H9 (cell line): ENCODE measurements around the gene GRID1. TPM values are rescaled to one million over a fixed set of nuclear protein-coding genes. Genes with fewer than 3 reads are reported as not detected.

Experiments used
- DNase-seq: peaks from one replicate; pipeline ENCODE4 v3.0.0-alpha.2; 2017
- H2AFZ ChIP-seq: one replicate; pipeline ENCODE4 v1.6.1; 2013; ENCODE audit warnings: mild to moderate bottlenecking, low read length, control low read depth, moderate library complexity
- H2AK5ac ChIP-seq: 2 replicates; pipeline ENCODE4 v1.6.1; 2013; ENCODE audit warnings: low read length, control low read depth, mixed read lengths; ENCODE audit not compliant: insufficient read length
- H2BK120ac ChIP-seq: one replicate; pipeline ENCODE4 v1.6.1; 2013; ENCODE audit warnings: low read depth, mild to moderate bottlenecking, low read length, control low read depth, inconsistent platforms; ENCODE audit not compliant: poor library complexity, severe bottlenecking
- H2BK12ac ChIP-seq: 2 replicates; pipeline ENCODE4 v1.6.1; 2013; ENCODE audit warnings: low read length, control low read depth, mixed read lengths, low read depth; ENCODE audit not compliant: insufficient read length
- H2BK15ac ChIP-seq: 2 replicates; pipeline ENCODE4 v1.6.1; 2013; ENCODE audit warnings: low read depth, low read length, control low read depth
- H2BK20ac ChIP-seq: one replicate; pipeline ENCODE4 v1.6.1; 2013; ENCODE audit warnings: low read depth, mild to moderate bottlenecking, low read length, control low read depth, inconsistent platforms; ENCODE audit not compliant: poor library complexity, severe bottlenecking
- H2BK5ac ChIP-seq: 2 replicates; pipeline ENCODE4 v1.6.1; 2013; ENCODE audit warnings: low read length, control low read depth, mixed read lengths; ENCODE audit not compliant: insufficient read length
- H3K14ac ChIP-seq: 2 replicates; pipeline ENCODE4 v1.6.1; 2013; ENCODE audit warnings: low read length, control low read depth; ENCODE audit not compliant: insufficient read depth
- H3K18ac ChIP-seq: 2 replicates; pipeline ENCODE4 v1.6.1; 2013; ENCODE audit warnings: low read depth, mild to moderate bottlenecking, mixed read lengths, low read length, control low read depth; ENCODE audit not compliant: insufficient read length
- H3K23ac ChIP-seq: 2 replicates; pipeline ENCODE4 v1.6.1; 2013; ENCODE audit warnings: low read length, control low read depth, mixed read lengths, low read depth; ENCODE audit not compliant: insufficient read length
- H3K23me2 ChIP-seq: 2 replicates; pipeline ENCODE4 v1.6.1; 2013; ENCODE audit warnings: low read depth, mild to moderate bottlenecking, mixed read lengths, low read length, control low read depth; ENCODE audit not compliant: insufficient read length, poor library complexity, severe bottlenecking
- H3K27ac ChIP-seq: 2 replicates; pipeline ENCODE4 v1.5.1; 2013; ENCODE audit warnings: low read length, control low read depth, mixed read lengths, low read depth; ENCODE audit not compliant: insufficient read length
- H3K27me3 ChIP-seq: 2 replicates; pipeline ENCODE4 v1.6.1; 2013; ENCODE audit warnings: low read length, control low read depth, inconsistent platforms; ENCODE audit not compliant: insufficient read depth
- H3K4ac ChIP-seq: 2 replicates; pipeline ENCODE4 v1.6.1; 2013; ENCODE audit warnings: low read depth, mild to moderate bottlenecking, control low read depth, inconsistent platforms, low read length, moderate library complexity
- H3K4me1 ChIP-seq: 2 replicates; pipeline ENCODE4 v1.6.1; 2013; ENCODE audit warnings: low read length, control low read depth, inconsistent platforms; ENCODE audit not compliant: insufficient read depth
- H3K4me2 ChIP-seq: 2 replicates; pipeline ENCODE4 v1.6.1; 2013; ENCODE audit warnings: low read length, control low read depth, mixed read lengths; ENCODE audit not compliant: insufficient read length, insufficient read depth
- H3K56ac ChIP-seq: 2 replicates; pipeline ENCODE4 v1.6.1; 2013; ENCODE audit warnings: low read depth, mild to moderate bottlenecking, mixed read lengths, low read length, control low read depth; ENCODE audit not compliant: insufficient read length
- H3K79me1 ChIP-seq: 2 replicates; pipeline ENCODE4 v1.6.1; 2013; ENCODE audit warnings: low read depth, mild to moderate bottlenecking, moderate library complexity, low read length, control low read depth, inconsistent platforms; ENCODE audit not compliant: insufficient read depth, poor library complexity, severe bottlenecking
- H3K79me2 ChIP-seq: 2 replicates; pipeline ENCODE4 v1.6.1; 2013; ENCODE audit warnings: low read length, control low read depth, inconsistent platforms; ENCODE audit not compliant: insufficient read depth
- H3K9ac ChIP-seq: 2 replicates; pipeline ENCODE4 v1.6.1; 2013; ENCODE audit warnings: low read length, control low read depth, mixed read lengths; ENCODE audit not compliant: insufficient read length; ENCODE audit errors: extremely low read depth
- H3K9me3 ChIP-seq: one replicate; pipeline ENCODE4 v1.6.1; 2013; ENCODE audit warnings: low read depth, low read length, inconsistent platforms; ENCODE audit not compliant: control insufficient read depth
- H3T11ph ChIP-seq: one replicate; pipeline ENCODE4 v1.6.1; 2013; ENCODE audit warnings: mild to moderate bottlenecking, low read length, control low read depth, inconsistent platforms
- H4K20me1 ChIP-seq: one replicate; pipeline ENCODE4 v1.6.1; 2013; ENCODE audit not compliant: control insufficient read depth, insufficient read length, insufficient read depth
- H4K5ac ChIP-seq: 2 replicates; pipeline ENCODE4 v1.6.1; 2013; ENCODE audit warnings: low read depth, mild to moderate bottlenecking, mixed read lengths, low read length, control low read depth; ENCODE audit not compliant: insufficient read length
- H4K8ac ChIP-seq: replicated peaks from 2 replicates; pipeline ENCODE4 v1.6.1; 2013; ENCODE audit warnings: low read length, control low read depth, mixed read lengths, low read depth; ENCODE audit not compliant: insufficient read length
- H4K91ac ChIP-seq: 2 replicates; pipeline ENCODE4 v1.6.1; 2013; ENCODE audit warnings: low read depth, mild to moderate bottlenecking, moderate library complexity, mixed read lengths, low read length, control low read depth; ENCODE audit not compliant: insufficient read length
- H3K27ac Mint-ChIP-seq, 3 experiments: 2 replicates in 2 of 3; 3 replicates in 1 of 3; pipeline ENCODE4 v1.8.0; 2020 to 2021; ENCODE audit warnings: mixed read lengths in 3 of 3, mild to moderate bottlenecking in 1 of 3, moderate library complexity in 1 of 3
- H3K27me3 Mint-ChIP-seq: 2 replicates; pipeline ENCODE4 v1.8.0; 2021; ENCODE audit warnings: low read depth, mild to moderate bottlenecking, moderate library complexity, mixed read lengths
- H3K36me3 Mint-ChIP-seq, 3 experiments: 2 replicates in 2 of 3; 3 replicates in 1 of 3; pipeline ENCODE4 v1.8.0; 2020 to 2021; ENCODE audit warnings: low read depth in 3 of 3, mixed read lengths in 3 of 3; ENCODE audit not compliant: insufficient read depth in 1 of 3
- H3K4me1 Mint-ChIP-seq, 2 experiments: 2 replicates each; pipeline ENCODE4 v1.8.0; 2020; ENCODE audit warnings: mixed read lengths in 2 of 2
- H3K4me3 Mint-ChIP-seq, 2 experiments: 2 replicates in 1 of 2; 3 replicates in 1 of 2; pipeline ENCODE4 v1.8.0; 2020 to 2021; ENCODE audit warnings: mild to moderate bottlenecking in 2 of 2, mixed read lengths in 2 of 2, moderate library complexity in 1 of 2
- H3K9me3 Mint-ChIP-seq, 2 experiments: 2 replicates in 1 of 2; 3 replicates in 1 of 2; pipeline ENCODE4 v1.8.0; 2020; ENCODE audit warnings: mild to moderate bottlenecking in 2 of 2, mixed read lengths in 2 of 2, moderate library complexity in 1 of 2
- WGBS: extraction: QIAGEN DNeasy Blood & Tissue Kit; methylation state at CpG from one replicate; pipeline ENCODE4 v1.1.7; 2013; ENCODE audit warnings: missing lambda C conversion rate, low lambda C conversion rate, mixed read lengths; ENCODE audit not compliant: insufficient read length; ENCODE audit errors: extremely low coverage; 5-methylcytosine and 5-hydroxymethylcytosine counted together
- total RNA-seq: library from RNA; stranded (reverse); gene quantifications from 2 replicates; pipeline ENCODE4 v1.2.1, GENCODE V29; 2021
- TF ChIP-seq, protein P1 (sequence below): fragments of 200-600 bp; sonication (generic); conservative IDR thresholded peaks from 3 replicates; pipeline ENCODE4 v1.8.0; 2021; ENCODE audit warnings: antibody characterized with exemption, mild to moderate bottlenecking

GRID1 gene
- total RNA-seq, 1 experiment from 2014 or later, result 0.35 TPM

DNA sequence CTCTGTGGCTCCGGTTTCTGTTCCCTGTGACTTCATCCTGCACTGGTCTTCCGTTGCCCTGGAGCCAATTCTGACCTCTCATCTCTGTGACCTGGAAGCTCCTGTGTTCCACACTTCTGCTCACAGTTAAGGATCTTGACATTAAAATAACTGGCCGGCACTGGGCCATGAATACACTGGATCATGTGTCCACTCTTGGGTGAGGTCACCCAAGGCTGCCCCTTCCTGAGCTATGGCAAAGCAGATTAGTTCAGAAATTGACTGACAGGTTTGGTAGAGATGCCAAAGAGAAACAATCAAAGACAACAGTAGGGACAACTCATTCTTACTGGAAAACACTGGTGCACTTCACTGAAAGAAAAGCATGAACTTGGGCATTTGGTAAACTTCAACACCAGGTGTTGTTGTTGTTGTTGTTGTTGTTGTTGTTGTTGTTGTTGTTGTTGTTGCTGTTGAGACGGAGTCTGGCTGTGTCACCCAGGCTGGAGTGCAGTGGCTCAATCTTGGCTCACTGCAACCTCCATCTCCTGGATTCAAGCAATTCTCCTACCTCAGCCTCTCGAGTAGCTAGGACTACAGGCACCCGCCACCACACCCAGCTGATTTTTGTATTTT is 36.7 kb upstream of the GRID1 start:
- DNase-seq, result no peak
- no peak overlapping the region for H2BK20ac ChIP-seq
- no CpG with 5 or more reads among the region's 6 CpGs for WGBS

More for the DNA sequence above, 36.7 kb upstream of the GRID1 start:
- peaks cover 0 to 4% (median 1%) of the 10 kb centered on the region in 3 experiments; a peak in 3 of 7 replicates for H3K36me3 Mint-ChIP-seq
- H3K4me1 Mint-ChIP-seq, result peaks cover 22 to 23% of the 10 kb centered on the region in 2 experiments
- Histone ChIP-seq H3K9ac (no peak overlapping the region), H2BK120ac (no peak overlapping the region), H2BK15ac (no peak overlapping the region), H3K4me2 (no peak overlapping the region), H3K27me3 (peaks cover 19% of the 10 kb centered on the region; the same call in 1 of the 2 replicates), H3K23me2 (peaks cover 15% of the 10 kb centered on the region), H3K4ac (no peak overlapping the region), H2BK5ac (no peak overlapping the region), H4K20me1 (no peaks in the 10 kb centered on the region), H4K91ac (no peak overlapping the region), H3K56ac (no peak overlapping the region), H3T11ph (no peak overlapping the region), H2BK12ac (no peak overlapping the region), H2AK5ac (no peak overlapping the region), H3K23ac (no peak overlapping the region), H3K79me2 (no peaks in the 10 kb centered on the region), H2AFZ (no peak overlapping the region), H4K5ac (no peak overlapping the region), H3K27ac (no peak overlapping the region), H4K8ac (no peak overlapping the region), H3K18ac (no peak overlapping the region), H3K79me1 (no peaks in the 10 kb centered on the region), H3K9me3 (no peaks in the 10 kb centered on the region), H3K14ac (no peak overlapping the region), H3K4me1 (peaks cover 6% of the 10 kb centered on the region; the same call in 1 of the 2 replicates)
- H3K27me3 Mint-ChIP-seq, result peaks cover 49% of the 10 kb centered on the region
- H3K9me3 Mint-ChIP-seq, result peaks cover 0 to 6% of the 10 kb centered on the region in 2 experiments; a peak in 3 of 5 replicates
- TF ChIP-seq, protein P1, sequence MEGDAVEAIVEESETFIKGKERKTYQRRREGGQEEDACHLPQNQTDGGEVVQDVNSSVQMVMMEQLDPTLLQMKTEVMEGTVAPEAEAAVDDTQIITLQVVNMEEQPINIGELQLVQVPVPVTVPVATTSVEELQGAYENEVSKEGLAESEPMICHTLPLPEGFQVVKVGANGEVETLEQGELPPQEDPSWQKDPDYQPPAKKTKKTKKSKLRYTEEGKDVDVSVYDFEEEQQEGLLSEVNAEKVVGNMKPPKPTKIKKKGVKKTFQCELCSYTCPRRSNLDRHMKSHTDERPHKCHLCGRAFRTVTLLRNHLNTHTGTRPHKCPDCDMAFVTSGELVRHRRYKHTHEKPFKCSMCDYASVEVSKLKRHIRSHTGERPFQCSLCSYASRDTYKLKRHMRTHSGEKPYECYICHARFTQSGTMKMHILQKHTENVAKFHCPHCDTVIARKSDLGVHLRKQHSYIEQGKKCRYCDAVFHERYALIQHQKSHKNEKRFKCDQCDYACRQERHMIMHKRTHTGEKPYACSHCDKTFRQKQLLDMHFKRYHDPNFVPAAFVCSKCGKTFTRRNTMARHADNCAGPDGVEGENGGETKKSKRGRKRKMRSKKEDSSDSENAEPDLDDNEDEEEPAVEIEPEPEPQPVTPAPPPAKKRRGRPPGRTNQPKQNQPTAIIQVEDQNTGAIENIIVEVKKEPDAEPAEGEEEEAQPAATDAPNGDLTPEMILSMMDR, result no peak
- H3K27ac Mint-ChIP-seq, result no peak overlapping the region
- H3K4me3 Mint-ChIP-seq, result 0 out of 5 replicates have a peak overlapping the region, but pooled peaks of 1 of the 2 experiments have one; percentile 4
